SU-DHL-6 (cell line): Measurements from ENCODE around the gene CALHM5.

ENCODE experiments used
- CTCF ChIP-seq: fragments of 200-600 bp; sonication (generic); IDR thresholded peaks from one replicate; pipeline ENCODE4 v1.5.1; 2017; ENCODE audit warnings: antibody characterized with exemption, mild to moderate bottlenecking, low read length, moderate library complexity; ENCODE audit not compliant: insufficient read depth, poor library complexity, severe bottlenecking
- EZH2phosphoT487 ChIP-seq: fragments of 200-600 bp; sonication (generic), shearing (Covaris generic); conservative IDR thresholded peaks from 2 replicates; pipeline ENCODE4 v1.6.1; 2018; ENCODE audit warnings: mild to moderate bottlenecking, antibody characterized with exemption, low read length, moderate library complexity, mixed read lengths

DNA sequence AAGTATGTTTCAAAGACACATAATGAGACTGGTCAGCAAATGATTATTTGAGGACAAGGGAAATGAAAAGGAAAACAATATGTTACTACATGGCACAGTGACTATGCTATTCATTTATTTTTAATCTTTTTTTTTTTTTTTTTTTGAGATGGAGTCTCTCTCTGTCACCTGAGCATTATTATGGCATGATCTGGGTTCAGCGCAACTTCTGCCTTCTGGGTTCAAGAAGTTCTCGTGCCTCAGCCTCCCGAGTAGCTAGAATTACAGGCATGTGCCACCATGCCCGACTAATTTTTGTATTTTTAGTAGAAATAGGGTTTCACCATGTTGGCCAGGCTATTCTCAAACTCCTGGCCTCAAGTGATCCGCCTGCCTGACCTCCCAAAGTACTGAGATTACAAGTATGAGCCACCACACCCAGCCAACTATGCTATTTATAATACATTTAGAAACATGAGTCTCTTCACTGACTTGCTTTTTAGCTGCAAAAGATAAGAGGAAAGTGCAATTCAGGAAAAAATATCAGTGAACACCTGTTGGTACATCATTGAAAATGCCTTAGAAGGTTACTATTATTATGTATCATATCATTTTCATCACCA lies 45.5 kb downstream of the CALHM5 start:
- TF ChIP-seq CTCF (no peak), EZH2phosphoT487 (no peak)
